Measurements from ENCODE around the gene TMEM238.

GRCh38 chr19:55406091-55406825 lies 22.2 kb upstream of the TMEM238 start:
- TF ChIP-seq CTCF (IDR thresholded peaks at IDR 0.05) (no peak), EZH2phosphoT487 (IDR thresholded peaks at IDR 0.05; ENCODE audit: borderline replicate concordance, low read depth) (no peak), MXI1 (IDR thresholded peaks at IDR 0.05; ENCODE audit: low read depth, low read length) (no peak; the same call in 1 of the 2 replicates), NFIC (IDR thresholded peaks at IDR 0.05; ENCODE audit: borderline replicate concordance) (no peak), RAD21 (IDR thresholded peaks at IDR 0.05; ENCODE audit: low read length) (no peak), TAF1 (IDR thresholded peaks at IDR 0.05; ENCODE audit: borderline replicate concordance, low read depth, low read length) (no peak)
